Body of pancreas (tissue), 4 donors: ENCODE data around the gene DRD4.

ENCODE experiments used
- CTCF ChIP-seq, 7 experiments: fragments of 450-650 bp in 4 of 7; fragments of 200-600 bp in 3 of 7; sonication (generic) in 3 of 7; IDR thresholded peaks; one replicate each; pipeline ENCODE4 v1.5.1; 2016 to 2019; ENCODE audit warnings: antibody characterized with exemption in 7 of 7
- POLR2A ChIP-seq, 3 donors: fragments of 450-650 bp; IDR thresholded peaks; one replicate each; pipeline ENCODE4 v1.6.1; 2016; ENCODE audit warnings: antibody characterized with exemption in 3 of 3, mild to moderate bottlenecking in 2 of 3

GRCh38 chr11:650482-650881, 13.4 kb downstream of the DRD4 start:
- no peak for TF ChIP-seq CTCF (IDR thresholded peaks at IDR 0.05)
- TF ChIP-seq POLR2A (IDR thresholded peaks at IDR 0.05), result no peak
